Endothelial cell of umbilical vein (primary cell): ENCODE results near the gene ACP5.

Experiments used
- POLR2A ChIP-seq: IDR thresholded peaks from 2 replicates; pipeline ENCODE4 v1.6.1; 2012; ENCODE audit warnings: low read depth, mild to moderate bottlenecking, control low read depth, low read length
- TF ChIP-seq, protein P1 (sequence below), 2 donors: IDR thresholded peaks; 1 replicate in 1 of 2; 2 replicates in 1 of 2; pipeline ENCODE4 v1.5.1; 2011; ENCODE audit warnings: low read length in 2 of 2, mild to moderate bottlenecking in 2 of 2, moderate library complexity in 2 of 2, control low read depth in 1 of 2, inconsistent platforms in 1 of 2, low read depth in 1 of 2; ENCODE audit not compliant: insufficient read depth in 1 of 2; ENCODE audit errors: extremely low read depth in 1 of 2
- TF ChIP-seq, protein P2 (sequence below): IDR thresholded peaks from 2 replicates; pipeline ENCODE4 v1.6.1; 2011; ENCODE audit not compliant: insufficient read depth, insufficient read length

DNA sequence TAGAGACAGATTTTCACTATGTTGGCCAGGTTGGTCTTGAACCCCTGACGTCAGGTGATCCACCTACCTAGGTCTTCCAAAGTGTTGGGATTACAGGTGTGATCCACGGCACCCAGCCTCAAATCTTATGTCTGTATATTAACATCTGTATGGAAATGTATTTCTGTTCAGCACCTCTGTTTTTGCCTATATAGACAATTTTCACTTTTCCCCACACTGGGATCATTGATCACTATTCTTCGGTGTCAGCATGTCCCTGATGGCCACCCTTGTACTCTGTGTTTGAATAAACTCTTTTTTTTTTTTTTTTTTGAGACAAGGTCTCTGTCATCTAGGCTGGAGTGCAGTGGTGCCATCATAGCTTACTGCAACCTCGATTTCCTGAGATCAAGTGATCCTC, 16.6 kb upstream of the ACP5 start:
- TF ChIP-seq, protein P1, sequence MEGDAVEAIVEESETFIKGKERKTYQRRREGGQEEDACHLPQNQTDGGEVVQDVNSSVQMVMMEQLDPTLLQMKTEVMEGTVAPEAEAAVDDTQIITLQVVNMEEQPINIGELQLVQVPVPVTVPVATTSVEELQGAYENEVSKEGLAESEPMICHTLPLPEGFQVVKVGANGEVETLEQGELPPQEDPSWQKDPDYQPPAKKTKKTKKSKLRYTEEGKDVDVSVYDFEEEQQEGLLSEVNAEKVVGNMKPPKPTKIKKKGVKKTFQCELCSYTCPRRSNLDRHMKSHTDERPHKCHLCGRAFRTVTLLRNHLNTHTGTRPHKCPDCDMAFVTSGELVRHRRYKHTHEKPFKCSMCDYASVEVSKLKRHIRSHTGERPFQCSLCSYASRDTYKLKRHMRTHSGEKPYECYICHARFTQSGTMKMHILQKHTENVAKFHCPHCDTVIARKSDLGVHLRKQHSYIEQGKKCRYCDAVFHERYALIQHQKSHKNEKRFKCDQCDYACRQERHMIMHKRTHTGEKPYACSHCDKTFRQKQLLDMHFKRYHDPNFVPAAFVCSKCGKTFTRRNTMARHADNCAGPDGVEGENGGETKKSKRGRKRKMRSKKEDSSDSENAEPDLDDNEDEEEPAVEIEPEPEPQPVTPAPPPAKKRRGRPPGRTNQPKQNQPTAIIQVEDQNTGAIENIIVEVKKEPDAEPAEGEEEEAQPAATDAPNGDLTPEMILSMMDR (IDR thresholded peaks at IDR 0.05; ENCODE audit: extremely low read depth in 1 of 2, insufficient read depth in 1 of 2, low read depth in 1 of 2, low read length in 2 of 2) = no peak
- TF ChIP-seq, protein P2, sequence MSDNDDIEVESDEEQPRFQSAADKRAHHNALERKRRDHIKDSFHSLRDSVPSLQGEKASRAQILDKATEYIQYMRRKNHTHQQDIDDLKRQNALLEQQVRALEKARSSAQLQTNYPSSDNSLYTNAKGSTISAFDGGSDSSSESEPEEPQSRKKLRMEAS = no peak
- no peak for TF ChIP-seq POLR2A
